Measurements from ENCODE around the gene RAD51B. TPM values are rescaled to one million over a fixed set of nuclear protein-coding genes. Genes with fewer than 3 reads are reported as not detected.

RAD51B gene
- total RNA-seq, 1 experiment from 2014 or later, result 16.7 TPM

DNA sequence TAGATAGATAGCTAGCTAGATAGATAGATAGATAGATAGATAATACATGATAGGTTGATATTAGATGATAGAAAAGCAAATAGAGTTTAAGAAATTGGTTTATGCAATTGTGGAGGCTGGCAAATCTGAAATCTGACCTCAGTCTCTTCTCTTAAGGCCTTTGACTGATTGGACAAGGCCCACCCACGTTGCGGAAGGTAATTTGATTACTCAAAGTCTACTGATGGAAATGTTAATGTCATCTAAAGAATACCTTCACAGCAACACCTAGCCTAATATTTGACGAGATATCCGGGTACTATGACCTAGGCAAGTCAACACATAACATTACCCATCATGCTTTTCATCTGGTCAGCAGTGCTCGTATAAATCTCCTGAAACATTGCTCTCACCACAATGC lies 782.9 kb downstream of the RAD51B start:
- Histone ChIP-seq H3K4me2 (ENCODE audit: insufficient read depth, insufficient read length, low read length) (no peak overlapping the region), H3K27ac (ENCODE audit: insufficient read length, low read depth, low read length) (no peak overlapping the region), H3K4me1 (ENCODE audit: insufficient read depth, low read length) (no peaks in the 10 kb centered on the region; the same call in 1 of the 2 replicates), H2BK15ac (ENCODE audit: low read depth, low read length) (no peak overlapping the region), H2AFZ (ENCODE audit: low read length) (no peak overlapping the region), H2BK120ac (ENCODE audit: low read depth, low read length, poor library complexity, severe bottlenecking) (no peak overlapping the region), H3K14ac (ENCODE audit: insufficient read depth, low read length) (no peak overlapping the region), H4K5ac (ENCODE audit: insufficient read length, low read depth, low read length) (no peak overlapping the region), H3K4ac (ENCODE audit: low read depth, low read length) (no peak overlapping the region), H3K79me1 (ENCODE audit: insufficient read depth, low read depth, low read length, poor library complexity, severe bottlenecking) (no peaks in the 10 kb centered on the region), H3K79me2 (ENCODE audit: insufficient read depth, low read length) (no peaks in the 10 kb centered on the region), H4K20me1 (ENCODE audit: control insufficient read depth, insufficient read depth, insufficient read length) (no peaks in the 10 kb centered on the region), H2AK5ac (ENCODE audit: insufficient read length, low read length) (no peak overlapping the region), H2BK20ac (ENCODE audit: low read depth, low read length, poor library complexity, severe bottlenecking) (no peak overlapping the region), H3K18ac (ENCODE audit: insufficient read length, low read depth, low read length) (no peak overlapping the region), H3T11ph (ENCODE audit: low read length) (no peak overlapping the region), H3K27me3 (ENCODE audit: insufficient read depth, low read length) (no peaks in the 10 kb centered on the region), H2BK12ac (ENCODE audit: insufficient read length, low read depth, low read length) (no peak overlapping the region), H3K23ac (ENCODE audit: insufficient read length, low read depth, low read length) (no peak overlapping the region), H4K8ac (replicated peaks; ENCODE audit: insufficient read length, low read depth, low read length) (no peak overlapping the region), H3K23me2 (ENCODE audit: insufficient read length, low read depth, low read length, poor library complexity, severe bottlenecking) (no peaks in the 10 kb centered on the region), H2BK5ac (ENCODE audit: insufficient read length, low read length) (no peak overlapping the region), H3K9me3 (ENCODE audit: control insufficient read depth, low read depth, low read length) (no peaks in the 10 kb centered on the region), H3K9ac (ENCODE audit: extremely low read depth, insufficient read length, low read length) (no peak overlapping the region), H4K91ac (ENCODE audit: insufficient read length, low read depth, low read length) (no peak overlapping the region), H3K56ac (ENCODE audit: insufficient read length, low read depth, low read length) (no peak overlapping the region)
- H3K4me1 Mint-ChIP-seq, result peaks cover 28% of the 10 kb centered on the region in 2 experiments
- H3K36me3 Mint-ChIP-seq (ENCODE audit: insufficient read depth in 1 of 3, low read depth in 3 of 3), result no peaks in the 10 kb centered on the region; a peak in 1 of 7 replicates
- no peak overlapping the region for H3K27ac Mint-ChIP-seq
- TF ChIP-seq, protein P1, sequence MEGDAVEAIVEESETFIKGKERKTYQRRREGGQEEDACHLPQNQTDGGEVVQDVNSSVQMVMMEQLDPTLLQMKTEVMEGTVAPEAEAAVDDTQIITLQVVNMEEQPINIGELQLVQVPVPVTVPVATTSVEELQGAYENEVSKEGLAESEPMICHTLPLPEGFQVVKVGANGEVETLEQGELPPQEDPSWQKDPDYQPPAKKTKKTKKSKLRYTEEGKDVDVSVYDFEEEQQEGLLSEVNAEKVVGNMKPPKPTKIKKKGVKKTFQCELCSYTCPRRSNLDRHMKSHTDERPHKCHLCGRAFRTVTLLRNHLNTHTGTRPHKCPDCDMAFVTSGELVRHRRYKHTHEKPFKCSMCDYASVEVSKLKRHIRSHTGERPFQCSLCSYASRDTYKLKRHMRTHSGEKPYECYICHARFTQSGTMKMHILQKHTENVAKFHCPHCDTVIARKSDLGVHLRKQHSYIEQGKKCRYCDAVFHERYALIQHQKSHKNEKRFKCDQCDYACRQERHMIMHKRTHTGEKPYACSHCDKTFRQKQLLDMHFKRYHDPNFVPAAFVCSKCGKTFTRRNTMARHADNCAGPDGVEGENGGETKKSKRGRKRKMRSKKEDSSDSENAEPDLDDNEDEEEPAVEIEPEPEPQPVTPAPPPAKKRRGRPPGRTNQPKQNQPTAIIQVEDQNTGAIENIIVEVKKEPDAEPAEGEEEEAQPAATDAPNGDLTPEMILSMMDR (conservative IDR thresholded peaks at IDR 0.05), result no peak
- WGBS (ENCODE audit: extremely low coverage, insufficient read length, low lambda C conversion rate), result no CpG with 5 or more reads among the region's 5 CpGs
- DNase-seq, result no peak
- H3K4me3 Mint-ChIP-seq, result no peak overlapping the region
- no peaks in the 10 kb centered on the region; the same call in 1 of the 2 replicates for H3K27me3 Mint-ChIP-seq (ENCODE audit: low read depth)
- peaks cover 4% of the 10 kb centered on the region in 2 experiments; a peak in 3 of 5 replicates for H3K9me3 Mint-ChIP-seq
